Natural killer cell (primary cell): ENCODE data around the gene TSC22D1. TPM values are rescaled to one million over a fixed set of nuclear protein-coding genes. Genes with fewer than 3 reads are reported as not detected.

Experiments
- ATAC-seq, 3 donors: fragments of 150-1000 bp in 2 of 3; fragments of 200-7000 bp in 1 of 3; cut with Tn5 transposase; 1 replicate in 1 of 3; 2 replicates in 2 of 3; pipeline ENCODE4 v1.10.0; 2021; ENCODE audit warnings: mild to moderate bottlenecking in 2 of 3, moderate library complexity in 2 of 3
- DNase-seq, 2 donors: peaks; one replicate each; pipeline versions ENCODE4 v3.0.0 to v3.0.0-alpha.2; 2013 to 2021; ENCODE audit warnings: mixed read lengths in 1 of 2
- H3K27ac ChIP-seq: one replicate; pipeline ENCODE4 v1.5.1; 2013; ENCODE audit warnings: mild to moderate bottlenecking, low read length
- H3K27me3 ChIP-seq: one replicate; pipeline ENCODE4 v1.6.1; 2013; ENCODE audit warnings: low read length; ENCODE audit not compliant: control insufficient read depth, insufficient read depth
- H3K36me3 ChIP-seq: one replicate; pipeline ENCODE4 v1.6.1; 2013; ENCODE audit warnings: low read length; ENCODE audit not compliant: control insufficient read depth, insufficient read depth
- H3K4me1 ChIP-seq: one replicate; pipeline ENCODE4 v1.6.1; 2013; ENCODE audit warnings: low read length; ENCODE audit not compliant: control insufficient read depth, insufficient read depth
- H3K4me3 ChIP-seq: one replicate; pipeline ENCODE4 v1.5.1; 2013; ENCODE audit warnings: low read length
- H3K9me3 ChIP-seq: one replicate; pipeline ENCODE4 v1.6.1; 2013; ENCODE audit warnings: low read length; ENCODE audit not compliant: control insufficient read depth, insufficient read depth
- H3K27ac Mint-ChIP-seq, 2 donors: one replicate each; pipeline ENCODE4 v1.8.0; 2022; ENCODE audit warnings: mild to moderate bottlenecking in 2 of 2, mixed read lengths in 2 of 2, moderate library complexity in 1 of 2
- H3K27me3 Mint-ChIP-seq, 2 donors: one replicate each; pipeline ENCODE4 v1.8.0; 2022; ENCODE audit warnings: low read depth in 2 of 2, mixed read lengths in 2 of 2
- H3K36me3 Mint-ChIP-seq: one replicate; pipeline ENCODE4 v1.8.0; 2022; ENCODE audit warnings: mixed read lengths
- H3K4me1 Mint-ChIP-seq, 2 donors: one replicate each; pipeline ENCODE4 v1.8.0; 2022; ENCODE audit warnings: mixed read lengths in 2 of 2
- H3K4me3 Mint-ChIP-seq: one replicate; pipeline ENCODE4 v1.8.0; 2022; ENCODE audit warnings: mild to moderate bottlenecking, moderate library complexity, mixed read lengths
- H3K9me3 Mint-ChIP-seq, 2 donors: one replicate each; pipeline ENCODE4 v1.8.0; 2022; ENCODE audit warnings: mixed read lengths in 2 of 2
- CTCF ChIP-seq: fragments of 200-600 bp; IDR thresholded peaks from one replicate; pipeline ENCODE4 v1.8.0; 2022; ENCODE audit warnings: antibody characterized with exemption
- WGBS: methylation state at CpG from one replicate; pipeline ENCODE4 v1.1.7; 2013; ENCODE audit warnings: missing lambda C conversion rate; ENCODE audit not compliant: insufficient coverage; 5-methylcytosine and 5-hydroxymethylcytosine counted together
- intact Hi-C: fragments of 100-400 bp; cut with micrococcal nuclease; formaldehyde crosslinking; loops from one replicate; pipeline ENCODE4 v1.14.2; 2022
- total RNA-seq, 4 donors: library from RNA; stranded (reverse); fragments of 120-200 nt in 1 of 4; gene quantifications; one replicate each; pipeline versions ENCODE4 v1.2.3 to v1.2.4, GENCODE V29; 2013 to 2022

Gene TSC22D1
- total RNA-seq, 3 donors from 2014 or later (not counting 1 experiment from before 2014, with no cell fraction given) = 44.3 to 54.4 (median 44.6) TPM

- DNase-seq = no peak
- H3K4me1 ChIP-seq = peaks cover 24% of the 10 kb centered on the region
- no peaks in the 10 kb centered on the region for H3K9me3 ChIP-seq
- H3K36me3 Mint-ChIP-seq = no peaks in the 10 kb centered on the region
- peak overlapping the region; percentile 94 for H3K4me3 Mint-ChIP-seq
- intact Hi-C loops = loop anchor here (5.0 to 10.0 kb wide), 2 partner anchors 96 to 1583 kb away; partner anchors contain the start of gene EPSTI1
- peaks cover 27 to 37% of the 10 kb centered on the region in 2 donors for H3K4me1 Mint-ChIP-seq
- H3K27ac ChIP-seq = peak overlapping the region; percentile 98
- peak overlapping the region; percentile 89 to 95 for H3K27ac Mint-ChIP-seq
- TF ChIP-seq CTCF = no peak
- H3K27me3 Mint-ChIP-seq = no peaks in the 10 kb centered on the region
- no peaks in the 10 kb centered on the region for H3K9me3 Mint-ChIP-seq
- H3K4me3 ChIP-seq = peak overlapping the region; percentile 87
- no peaks in the 10 kb centered on the region for H3K27me3 ChIP-seq
- no peak for ATAC-seq
- H3K36me3 ChIP-seq = no peaks in the 10 kb centered on the region
- WGBS = 5% methylated on average over 15 of the region's 15 CpGs
Measured at GRCh38 chr13:44578067-44578400, 1.9 kb upstream of the TSC22D1 start.

- Histone ChIP-seq H3K4me1 (peaks cover 26% of the 10 kb centered on the region), H3K27ac (peak overlapping the region; percentile 98), H3K4me3 (peak overlapping the region; percentile 87), H3K27me3 (no peaks in the 10 kb centered on the region), H3K36me3 (no peaks in the 10 kb centered on the region), H3K9me3 (no peaks in the 10 kb centered on the region)
- Mint-ChIP-seq H3K4me3 (peak overlapping the region; percentile 94), H3K27ac (peak overlapping the region; percentile 89 to 95), H3K9me3 (no peaks in the 10 kb centered on the region), H3K27me3 (no peaks in the 10 kb centered on the region), H3K4me1 (peaks cover 33 to 43% of the 10 kb centered on the region in 2 donors), H3K36me3 (no peaks in the 10 kb centered on the region)
- under 1% methylated on average over 94 of the region's 94 CpGs for WGBS
- no peak for TF ChIP-seq CTCF
- intact Hi-C loops = loop anchor here (2.0 to 10.0 kb wide), 4 partner anchors 15 to 1583 kb away; partner anchors contain the start of gene EPSTI1
- ATAC-seq (peak; percentile 74 to 89 (median 76)), DNase-seq (peak; percentile 91 to 99)
Measured at GRCh38 chr13:44577236-44578066, 1.3 kb upstream of the TSC22D1 start.

- Mint-ChIP-seq H3K9me3 (no peaks in the 10 kb centered on the region), H3K27me3 (no peaks in the 10 kb centered on the region), H3K36me3 (no peaks in the 10 kb centered on the region), H3K4me3 (peak overlapping the region; percentile 97), H3K4me1 (peaks cover 40 to 48% of the 10 kb centered on the region in 2 donors), H3K27ac (peak overlapping the region; percentile 89 to 95)
- under 1% methylated on average over 109 of the region's 111 CpGs for WGBS
- Histone ChIP-seq H3K27me3 (no peaks in the 10 kb centered on the region), H3K4me1 (peaks cover 26% of the 10 kb centered on the region), H3K36me3 (no peaks in the 10 kb centered on the region), H3K27ac (peak overlapping the region; percentile 98), H3K9me3 (no peaks in the 10 kb centered on the region), H3K4me3 (peak overlapping the region; percentile 87)
- intact Hi-C loops = loop anchor here (2.0 to 10.0 kb wide), 4 partner anchors 16 to 1582 kb away; partner anchors contain the start of gene EPSTI1
- TF ChIP-seq CTCF = no peak
- DNase-seq = no peak
- peak; percentile 10 to 18 (median 14) for ATAC-seq
Measured at GRCh38 chr13:44576351-44577235, 463 bp upstream of the TSC22D1 start.
